RWPE2 (cell line): ENCODE data around the gene FAM117B.
"Not testable (repeated sequence)": the region's sequence is repeated elsewhere in the genome, so short reads cannot be mapped to it uniquely, and the experiment has no call there.

Experiments used
- ATAC-seq: fragments of 200-7000 bp; cut with Tn5 transposase; 3 replicates; pipeline ENCODE4 v1.9.1; 2021; ENCODE audit warnings: low read depth
- DNase-seq: peaks from one replicate; pipeline ENCODE4 v3.0.0-alpha.2; 2020; ENCODE audit warnings: low spot score
- H3K27ac ChIP-seq: fragments of 450-650 bp; 2 replicates; pipeline ENCODE4 v1.5.1; 2017; ENCODE audit warnings: mild to moderate bottlenecking; ENCODE audit not compliant: poor library complexity, severe bottlenecking
- H3K27me3 ChIP-seq: fragments of 250-450 bp; sonication (Bioruptor Pico); 2 replicates; pipeline ENCODE4 v1.5.1; 2021; ENCODE audit warnings: mild to moderate bottlenecking, moderate library complexity; ENCODE audit not compliant: insufficient read depth, poor library complexity, severe bottlenecking
- H3K36me3 ChIP-seq: fragments of 250-450 bp; sonication (Bioruptor Pico); 2 replicates; pipeline ENCODE4 v1.5.1; 2020; ENCODE audit warnings: low read depth, mild to moderate bottlenecking, moderate library complexity
- H3K4me1 ChIP-seq: fragments of 250-450 bp; sonication (Bioruptor Pico); 2 replicates; pipeline ENCODE4 v1.5.1; 2021; ENCODE audit warnings: mild to moderate bottlenecking, moderate library complexity; ENCODE audit not compliant: insufficient read depth, poor library complexity, severe bottlenecking
- H3K4me3 ChIP-seq: fragments of 250-450 bp; sonication (Bioruptor Pico); 2 replicates; pipeline ENCODE4 v1.5.1; 2021; ENCODE audit warnings: mild to moderate bottlenecking, moderate library complexity; ENCODE audit not compliant: severe bottlenecking
- H3K9me3 ChIP-seq: fragments of 250-450 bp; sonication (Bioruptor Pico); 2 replicates; pipeline ENCODE4 v1.5.1; 2021; ENCODE audit warnings: mild to moderate bottlenecking, moderate library complexity; ENCODE audit not compliant: severe bottlenecking
- TF ChIP-seq, protein P1 (sequence below): fragments of 450-650 bp; IDR thresholded peaks from one replicate; pipeline ENCODE4 v1.5.1; 2017; ENCODE audit warnings: mild to moderate bottlenecking, moderate library complexity; ENCODE audit not compliant: poor library complexity, severe bottlenecking

FAM117B gene

DNA sequence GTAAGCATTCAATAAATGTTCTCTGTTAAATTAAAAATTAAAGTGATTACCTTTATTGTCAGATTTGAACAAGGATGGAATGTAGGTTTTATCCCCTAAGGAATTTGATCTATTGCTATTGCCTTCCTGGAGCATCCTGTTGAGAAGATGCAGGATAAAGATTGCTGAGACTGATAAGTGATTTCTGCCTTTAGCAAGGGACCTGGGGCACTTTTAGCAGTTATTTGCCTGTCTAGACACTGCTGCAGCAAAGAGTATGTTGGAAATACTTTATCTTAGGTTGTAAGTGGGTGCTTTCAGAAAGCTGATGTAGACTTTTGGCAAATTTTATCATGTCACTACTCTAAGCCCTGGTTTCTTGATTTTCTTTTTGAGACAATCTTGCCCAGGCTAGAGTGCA is 69.5 kb downstream of the FAM117B start:
- Histone ChIP-seq H3K4me3 (no peak overlapping the region), H3K9me3 (no peaks in the 10 kb centered on the region), H3K36me3 (no peaks in the 10 kb centered on the region), H3K27me3 (no peaks in the 10 kb centered on the region), H3K4me1 (peaks cover 8% of the 10 kb centered on the region), H3K27ac (no peak overlapping the region)
- TF ChIP-seq, protein P1, sequence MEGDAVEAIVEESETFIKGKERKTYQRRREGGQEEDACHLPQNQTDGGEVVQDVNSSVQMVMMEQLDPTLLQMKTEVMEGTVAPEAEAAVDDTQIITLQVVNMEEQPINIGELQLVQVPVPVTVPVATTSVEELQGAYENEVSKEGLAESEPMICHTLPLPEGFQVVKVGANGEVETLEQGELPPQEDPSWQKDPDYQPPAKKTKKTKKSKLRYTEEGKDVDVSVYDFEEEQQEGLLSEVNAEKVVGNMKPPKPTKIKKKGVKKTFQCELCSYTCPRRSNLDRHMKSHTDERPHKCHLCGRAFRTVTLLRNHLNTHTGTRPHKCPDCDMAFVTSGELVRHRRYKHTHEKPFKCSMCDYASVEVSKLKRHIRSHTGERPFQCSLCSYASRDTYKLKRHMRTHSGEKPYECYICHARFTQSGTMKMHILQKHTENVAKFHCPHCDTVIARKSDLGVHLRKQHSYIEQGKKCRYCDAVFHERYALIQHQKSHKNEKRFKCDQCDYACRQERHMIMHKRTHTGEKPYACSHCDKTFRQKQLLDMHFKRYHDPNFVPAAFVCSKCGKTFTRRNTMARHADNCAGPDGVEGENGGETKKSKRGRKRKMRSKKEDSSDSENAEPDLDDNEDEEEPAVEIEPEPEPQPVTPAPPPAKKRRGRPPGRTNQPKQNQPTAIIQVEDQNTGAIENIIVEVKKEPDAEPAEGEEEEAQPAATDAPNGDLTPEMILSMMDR, result no peak
- no peak for DNase-seq
- no peak for ATAC-seq

DNA sequence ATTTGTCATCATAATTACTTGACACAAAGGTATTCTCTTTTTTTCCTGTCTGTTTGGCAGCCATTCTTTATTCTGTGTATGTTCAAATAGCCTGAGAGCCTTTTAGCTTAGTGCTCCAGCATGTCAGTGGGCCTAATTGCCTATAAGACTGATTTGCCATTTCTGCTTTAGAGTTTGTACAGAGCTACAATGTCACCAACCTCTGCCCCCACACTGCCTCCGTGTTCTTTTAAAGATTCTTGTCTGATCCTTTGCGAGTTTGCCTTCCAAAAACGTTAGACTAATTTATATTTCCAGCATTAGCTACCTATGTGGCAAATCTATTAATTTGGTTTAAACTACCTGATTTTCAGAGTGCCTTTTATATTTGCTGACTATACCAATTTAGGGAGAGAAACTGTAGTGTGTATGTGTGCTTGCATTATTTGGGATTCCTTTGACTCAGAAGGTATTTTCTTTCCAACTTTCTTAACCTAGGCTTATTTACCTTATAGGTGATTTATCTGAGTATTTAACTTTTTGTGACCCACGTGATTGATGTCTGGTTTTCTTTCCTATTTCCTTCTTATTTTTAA is 70.8 kb downstream of the FAM117B start:
- no peaks in the 10 kb centered on the region for H3K36me3 ChIP-seq
- TF ChIP-seq, protein P1, result no peak
- DNase-seq, result no peak

GRCh38 chr2:202714971-202715935 is 80.5 kb downstream of the FAM117B start:
- H3K27ac ChIP-seq, H3K4me3 ChIP-seq, DNase-seq, H3K36me3 ChIP-seq, H3K9me3 ChIP-seq, H3K27me3 ChIP-seq, H3K4me1 ChIP-seq, ATAC-seq: not testable (repeated sequence)

More for the DNA sequence above, 70.8 kb downstream of the FAM117B start:
- H3K4me1 ChIP-seq, result peaks cover 8% of the 10 kb centered on the region
- H3K27me3 ChIP-seq, result no peaks in the 10 kb centered on the region
- no peak overlapping the region for H3K4me3 ChIP-seq
- no peak overlapping the region for H3K27ac ChIP-seq
- no peak for ATAC-seq
- no peaks in the 10 kb centered on the region for H3K9me3 ChIP-seq

DNA sequence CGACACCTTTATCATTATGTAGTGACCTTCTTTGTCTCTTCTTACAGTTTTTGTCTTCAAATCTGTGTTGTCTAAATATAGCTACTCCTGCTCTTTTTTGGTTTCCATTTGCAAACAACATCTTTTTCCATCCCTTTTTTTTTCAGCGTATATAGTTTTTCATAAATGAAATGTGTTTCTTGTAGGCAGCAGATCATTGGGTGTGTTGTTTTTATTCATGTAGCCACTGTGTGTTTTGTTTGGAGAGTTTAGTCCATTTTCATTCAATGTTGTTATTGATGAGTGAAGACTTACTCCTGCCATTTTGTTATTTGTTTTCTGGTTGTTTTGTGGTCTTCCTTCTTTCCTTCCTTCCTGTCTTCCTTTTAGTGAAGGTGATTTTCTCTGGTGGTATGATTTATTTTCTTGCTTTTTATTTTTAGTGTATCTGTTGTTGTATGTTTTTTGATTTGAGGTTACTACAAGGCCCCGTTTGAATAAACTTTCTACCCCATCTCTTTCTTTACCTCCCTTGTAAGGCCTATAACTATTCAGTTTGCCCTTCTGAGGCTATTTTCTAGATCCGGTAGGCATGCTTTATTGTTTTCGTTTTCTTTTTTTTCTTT is 81.4 kb downstream of the FAM117B start:
- Histone ChIP-seq H3K27ac (no peak overlapping the region), H3K9me3 (peaks cover 3% of the 10 kb centered on the region), H3K27me3 (no peaks in the 10 kb centered on the region), H3K4me1 (no peaks in the 10 kb centered on the region), H3K36me3 (no peaks in the 10 kb centered on the region), H3K4me3 (no peak overlapping the region)
- no peak for ATAC-seq
- TF ChIP-seq, protein P1, result no peak
- DNase-seq, result no peak

GRCh38 chr2:202716953-202717597 is 82.3 kb downstream of the FAM117B start:
- no peaks in the 10 kb centered on the region for H3K4me1 ChIP-seq
- H3K4me3 ChIP-seq, result no peak overlapping the region
- H3K27me3 ChIP-seq, result no peaks in the 10 kb centered on the region
- TF ChIP-seq, protein P1, result no peak
- peaks cover 3% of the 10 kb centered on the region for H3K9me3 ChIP-seq
- ATAC-seq (no peak), DNase-seq (no peak)
- H3K27ac ChIP-seq, result no peak overlapping the region
- H3K36me3 ChIP-seq, result no peaks in the 10 kb centered on the region
